A673 (cell line): Measurements from ENCODE around the gene LGALS3BP.

ENCODE experiments used
- CTCF ChIP-seq: fragments of 300-800, 200-600 bp; sonication (generic); conservative IDR thresholded peaks from 2 replicates; pipeline ENCODE4 v1.5.1; 2017; ENCODE audit warnings: low read depth, mild to moderate bottlenecking, antibody characterized with exemption, low read length, moderate library complexity, mixed read lengths
- EZH2 ChIP-seq: fragments of 200-600 bp; sonication (generic); IDR thresholded peaks from 2 replicates; pipeline ENCODE4 v1.6.1; 2017; ENCODE audit warnings: borderline replicate concordance, low read depth, mild to moderate bottlenecking, mixed read lengths, antibody characterized with exemption, low read length; ENCODE audit not compliant: poor library complexity, severe bottlenecking

DNA sequence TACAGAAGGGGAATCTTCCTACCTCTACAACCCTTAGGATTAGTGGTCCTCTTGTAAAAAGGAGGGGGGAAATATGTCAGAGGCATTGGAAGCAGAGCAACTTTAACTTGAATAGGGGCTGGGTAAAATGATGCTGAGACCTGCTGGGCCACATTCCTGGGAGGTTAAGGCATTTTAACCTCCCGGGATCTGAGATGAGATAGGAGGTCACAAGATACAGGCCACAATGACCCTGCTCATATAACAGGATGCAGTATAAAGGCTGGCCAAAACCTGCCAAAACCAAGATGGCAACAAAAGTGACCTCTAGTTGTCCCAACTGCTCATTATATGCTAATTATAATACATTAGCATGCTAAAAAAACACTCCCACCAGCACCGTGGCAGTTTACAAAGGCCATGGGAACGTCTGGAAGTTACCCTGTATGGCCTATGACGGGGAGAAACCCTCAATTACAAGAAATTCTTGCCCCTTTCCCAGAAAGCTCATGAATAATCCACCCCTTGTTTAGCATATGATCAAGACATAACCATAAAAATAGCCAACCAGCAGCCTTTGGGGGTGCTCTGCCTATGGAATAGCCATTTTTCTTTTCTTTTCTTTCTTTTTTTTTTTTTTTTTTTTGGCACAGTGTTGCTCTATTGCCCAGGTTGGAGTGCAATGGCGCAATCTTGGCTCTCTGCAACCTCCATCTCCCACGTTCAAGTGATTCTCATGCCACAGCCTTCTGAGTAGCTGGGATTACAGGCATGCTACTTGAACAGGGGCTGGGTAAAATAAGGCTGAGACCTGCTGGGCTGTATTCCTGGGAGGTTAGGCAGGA lies 38.0 kb upstream of the LGALS3BP start:
- no peak for TF ChIP-seq CTCF
- no peak for TF ChIP-seq EZH2
